SU-DHL-6 (cell line): ENCODE results near the gene EPB41L4B.

Source experiments
- CTCF ChIP-seq: fragments of 200-600 bp; sonication (generic); IDR thresholded peaks from one replicate; pipeline ENCODE4 v1.5.1; 2017; ENCODE audit warnings: antibody characterized with exemption, mild to moderate bottlenecking, low read length, moderate library complexity; ENCODE audit not compliant: insufficient read depth, poor library complexity, severe bottlenecking
- EZH2phosphoT487 ChIP-seq: fragments of 200-600 bp; sonication (generic), shearing (Covaris generic); conservative IDR thresholded peaks from 2 replicates; pipeline ENCODE4 v1.6.1; 2018; ENCODE audit warnings: mild to moderate bottlenecking, antibody characterized with exemption, low read length, moderate library complexity, mixed read lengths

DNA sequence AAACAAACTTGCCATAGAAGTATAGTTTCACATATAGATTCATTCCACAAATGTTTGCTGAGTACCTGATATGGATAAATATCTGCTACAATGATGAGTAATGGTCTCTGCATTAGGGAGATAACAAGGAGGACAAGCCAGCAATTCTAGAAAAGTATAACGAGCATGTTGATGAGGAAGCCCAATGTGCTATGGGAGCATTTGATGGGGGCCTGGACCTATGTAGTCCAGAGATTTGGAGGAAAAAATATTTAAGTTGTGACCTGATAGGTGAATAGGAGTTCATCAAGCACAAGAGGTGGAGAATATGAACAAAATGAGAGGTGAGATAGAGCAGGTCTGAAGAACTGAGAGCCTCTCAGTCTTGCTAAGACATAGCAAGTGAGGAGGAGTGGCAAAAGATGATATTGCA, 186.7 kb downstream of the EPB41L4B start:
- TF ChIP-seq CTCF = no peak
- no peak for TF ChIP-seq EZH2phosphoT487
